Amniotic epithelial cell (primary cell): ENCODE data around the gene LTBP2.

Experiments
- DNase-seq: peaks from one replicate; pipeline ENCODE4 v3.0.0-alpha.2; 2010; ENCODE audit warnings: low read depth

LTBP2 gene

GRCh38 chr14:74611650-74612349, at the start of gene LTBP2:
Gene LTBP2 (minus strand): TSS chr14:74612237. CDS start chr14:74611944, 293 bp downstream.
- DNase-seq = no peak

GRCh38 chr14:74660863-74661262, 48.8 kb upstream of the LTBP2 start:
- no peak for DNase-seq

- DNase-seq = no peak
Observed at GRCh38 chr14:74660167-74660566, 48.1 kb upstream of the LTBP2 start.

- peak; percentile 53 for DNase-seq
Observed at GRCh38 chr14:74658535-74659131, 46.6 kb upstream of the LTBP2 start.

GRCh38 chr14:74656964-74657363, 44.9 kb upstream of the LTBP2 start:
- no peak for DNase-seq

DNA sequence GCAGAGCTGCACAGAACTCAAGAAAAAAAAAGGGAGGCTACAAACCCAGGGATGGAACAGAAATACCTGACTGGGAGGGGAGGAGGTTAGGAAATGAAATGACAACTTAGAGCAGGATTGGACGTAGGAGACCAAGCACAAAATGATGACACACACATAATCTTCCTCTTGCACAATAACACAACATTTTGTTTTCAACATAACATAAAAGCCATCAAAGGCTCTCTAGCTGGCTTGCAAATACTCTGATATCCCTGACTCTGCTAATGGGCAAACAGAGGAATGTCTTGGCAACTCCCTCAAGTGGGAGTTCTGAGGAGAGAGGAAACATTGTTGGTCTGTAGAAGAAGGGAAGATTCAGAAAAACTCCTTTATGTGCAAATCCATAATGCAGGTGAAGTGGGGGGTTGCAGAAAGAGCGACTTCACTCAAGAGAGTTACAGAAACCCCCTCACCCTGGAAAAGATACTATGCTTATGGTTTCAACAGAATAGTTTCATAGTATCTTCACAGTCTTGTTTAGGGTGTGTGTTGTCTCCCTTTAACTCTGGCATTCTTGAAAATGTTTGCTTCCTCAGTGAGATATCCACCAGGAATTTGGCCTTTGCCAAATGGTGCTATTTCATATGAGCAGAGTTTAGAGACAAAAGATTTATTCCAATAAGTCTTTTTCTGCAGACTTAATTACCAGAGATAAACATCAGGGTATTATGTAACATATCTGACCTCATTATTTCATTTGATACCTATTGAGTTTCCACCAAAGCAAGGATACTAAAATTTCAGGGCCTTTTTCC, 43.8 kb upstream of the LTBP2 start:
- peak; percentile 98 for DNase-seq

DNA sequence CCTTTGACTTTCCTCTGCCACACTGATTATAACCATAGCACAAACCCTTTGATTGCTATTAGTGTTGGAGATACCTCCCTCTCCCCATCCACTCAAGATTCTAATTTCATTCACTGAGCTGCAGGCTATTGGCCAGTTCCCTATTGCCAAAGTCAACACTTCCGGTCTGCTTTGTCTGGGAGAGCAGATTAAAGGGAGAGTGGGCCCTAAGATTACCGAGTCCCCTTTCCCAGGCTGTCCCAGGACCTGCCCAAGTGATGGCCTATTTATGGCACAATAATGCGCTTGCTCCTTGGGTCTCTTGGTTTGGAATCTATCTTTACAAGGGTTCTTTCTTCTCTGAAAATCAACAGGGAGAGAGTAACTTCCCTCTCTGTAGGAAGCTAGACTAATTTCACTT, 42.9 kb upstream of the LTBP2 start:
- no peak for DNase-seq

- no peak for DNase-seq
Observed at GRCh38 chr14:74653386-74654138, 41.5 kb upstream of the LTBP2 start.

GRCh38 chr14:74652541-74652940, 40.5 kb upstream of the LTBP2 start:
- DNase-seq = no peak

GRCh38 chr14:74650927-74651686, 39.1 kb upstream of the LTBP2 start:
- no peak for DNase-seq

- DNase-seq = peak; percentile 40
Observed at GRCh38 chr14:74649673-74650072, 37.6 kb upstream of the LTBP2 start.

DNA sequence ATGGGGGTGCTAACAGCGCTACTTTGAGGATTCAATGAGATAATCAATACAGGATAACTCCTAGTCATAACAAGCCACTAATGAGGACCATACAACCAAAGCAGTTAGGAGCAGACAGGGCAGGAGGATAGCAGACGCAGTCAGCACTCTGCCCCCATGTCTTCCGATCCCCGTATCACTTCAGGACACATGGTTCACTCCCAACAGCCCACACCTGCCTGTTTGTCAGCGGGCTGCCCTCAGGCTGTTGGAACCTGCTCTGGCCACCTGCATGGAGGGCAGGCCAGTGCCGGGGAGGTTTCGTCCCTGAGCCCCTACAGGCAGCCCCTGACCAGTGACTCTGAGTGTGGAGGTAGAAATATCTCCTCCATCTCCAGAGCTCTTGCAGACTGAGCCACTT, 37.1 kb upstream of the LTBP2 start:
- DNase-seq = no peak

- DNase-seq = no peak
Observed at GRCh38 chr14:74648601-74649000, 36.6 kb upstream of the LTBP2 start.

- DNase-seq = peak; percentile 34
Observed at GRCh38 chr14:74647678-74648461, 35.8 kb upstream of the LTBP2 start.

- peak; percentile 27 for DNase-seq
Observed at GRCh38 chr14:74647061-74647677, 35.1 kb upstream of the LTBP2 start.

DNA sequence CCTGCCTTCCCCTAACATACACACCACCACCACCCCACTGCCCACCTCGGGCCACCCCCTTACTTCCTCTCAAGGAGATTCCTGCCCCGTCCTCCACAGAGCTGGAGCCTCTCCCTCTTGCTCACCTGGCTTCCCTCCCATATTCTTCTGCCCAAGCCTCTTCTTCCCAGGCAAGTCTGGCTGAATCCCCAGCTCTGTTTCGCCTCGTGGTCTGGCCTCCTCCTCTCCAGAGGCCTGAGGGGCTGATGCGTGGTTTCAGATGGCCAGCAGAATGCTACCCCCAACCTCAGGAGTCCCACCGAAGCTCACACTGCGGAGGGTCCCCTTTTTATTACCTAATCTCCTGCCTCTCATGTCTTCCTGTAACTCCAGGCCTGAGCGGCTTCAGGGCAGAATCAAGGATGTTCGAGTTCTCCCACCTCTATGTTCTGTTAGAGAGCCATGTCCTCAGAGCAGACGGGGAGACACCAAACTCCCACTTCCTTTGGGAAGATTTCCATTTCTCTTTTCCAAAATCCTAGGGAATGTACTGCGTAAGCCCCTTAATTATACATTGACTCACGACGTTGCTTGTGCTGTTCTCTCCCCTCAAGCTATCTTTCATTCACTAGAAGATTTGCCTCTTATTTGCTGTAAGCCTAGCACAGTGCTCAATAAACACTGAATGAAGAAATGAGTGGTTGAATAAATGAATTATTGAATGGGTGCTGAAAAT, 33.9 kb upstream of the LTBP2 start:
- no peak for DNase-seq

- no peak for DNase-seq
Observed at GRCh38 chr14:74645244-74645643, 33.2 kb upstream of the LTBP2 start.

DNA sequence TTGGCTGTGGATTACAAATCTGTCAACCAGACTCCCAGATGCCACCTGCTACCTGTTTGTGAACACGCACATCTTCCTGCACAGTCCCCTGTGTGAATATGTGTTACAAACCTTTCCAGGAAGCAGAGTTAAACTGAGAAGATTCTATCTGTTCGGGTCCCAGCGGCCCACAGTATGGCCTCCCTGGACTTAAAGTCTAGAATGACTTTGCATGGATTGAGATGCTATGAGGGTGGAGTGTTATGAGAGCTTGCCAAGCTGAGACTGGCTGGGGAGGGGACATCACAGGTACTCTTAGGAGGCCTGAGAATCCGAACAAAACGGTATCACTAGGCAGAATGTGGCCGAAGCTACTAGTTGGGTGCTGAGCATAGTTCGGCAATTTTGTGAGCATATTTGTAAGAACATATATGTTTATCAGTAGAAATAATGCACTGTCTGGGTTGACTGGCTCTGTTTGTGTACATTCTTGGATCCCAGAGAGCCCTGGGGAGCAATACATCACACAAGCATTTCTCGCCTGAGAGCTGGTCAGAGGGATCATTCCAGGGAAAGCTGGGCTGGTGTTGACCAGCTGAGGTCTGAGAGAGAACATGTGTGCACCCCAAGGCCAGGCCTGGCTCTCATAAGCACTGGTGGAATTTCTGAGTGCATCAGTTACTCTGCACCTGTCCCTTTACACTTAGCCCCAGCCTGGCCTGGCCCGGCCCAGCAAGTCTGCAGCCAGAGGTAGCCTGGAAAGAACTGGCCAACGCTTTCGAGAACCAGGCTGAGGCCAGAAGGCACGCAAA, 29.8 kb upstream of the LTBP2 start:
- peak; percentile 60 for DNase-seq

GRCh38 chr14:74638966-74639365, 26.9 kb upstream of the LTBP2 start:
- DNase-seq = no peak
